HCT116 (cell line): ENCODE results near the gene GRIK5. TPM values are rescaled to one million over a fixed set of nuclear protein-coding genes. Genes with fewer than 3 reads are reported as not detected.

Source experiments
- ATAC-seq: fragments of 200-7000 bp; cut with Tn5 transposase; 2 replicates; pipeline ENCODE4 v1.9.1; 2020; ENCODE audit warnings: mild to moderate bottlenecking, moderate library complexity
- BruUV-seq: library from RNA; stranded (reverse); fragments of 400-500 nt; replicated peaks from 2 replicates; lab custom pipeline; 2021; lab: Mats Ljungman, UMichigan
- CTCF ChIA-PET: fragments of 300-600 bp; sonication (Branson Sonifier 250); formaldehyde crosslinking; loops from one replicate; lab custom pipeline; 2021; ENCODE audit warnings: antibody characterized with exemption; lab: Charles Lee
- POLR2A ChIA-PET: fragments of 300-600, 350-600 bp; sonication (Branson Sonifier 250); formaldehyde crosslinking; loops from one replicate; lab custom pipeline; 2021; ENCODE audit warnings: antibody characterized with exemption; lab: Charles Lee
- RAD21 ChIA-PET, 2 experiments: fragments of 300-600 bp; sonication (Branson Sonifier 250); formaldehyde crosslinking; loops; one replicate each; lab custom pipeline; 2023; ENCODE audit warnings: low total read pairs in 2 of 2; ENCODE audit not compliant: uncharacterized antibody in 2 of 2, unreplicated experiment in 2 of 2, low non-redundant PET in 1 of 2; lab: Charles Lee
- DNase-seq: peaks from one replicate; pipeline ENCODE4 v3.0.0-alpha.2; 2010; ENCODE audit warnings: low read depth, low spot score
- H2AFZ ChIP-seq: fragments of 200-600 bp; shearing (Covaris generic), sonication (generic); 2 replicates; pipeline ENCODE4 v1.6.1; 2017; ENCODE audit warnings: low read depth, mixed run types, mixed read lengths, antibody characterized with exemption, low read length; ENCODE audit not compliant: poor library complexity, severe bottlenecking
- H3K27ac ChIP-seq: 2 replicates; pipeline ENCODE4 v1.5.1; 2012; ENCODE audit warnings: low read depth, low read length
- H3K27me3 ChIP-seq: fragments of 200-600 bp; sonication (generic); 2 replicates; pipeline ENCODE4 v1.6.1; 2016; ENCODE audit warnings: mixed run types, low read length, mixed read lengths; ENCODE audit not compliant: insufficient read depth
- H3K36me3 ChIP-seq, 2 experiments: fragments of 200-500 bp in 1 of 2; fragments of 200-600 bp in 1 of 2; sonication (Bioruptor generic) in 1 of 2; sonication (generic) in 1 of 2; 2 replicates each; pipeline versions ENCODE4 v1.5.1 to v1.6.1; 2014 to 2016; ENCODE audit warnings: low read length in 2 of 2, inconsistent platforms in 1 of 2, mixed read lengths in 1 of 2, mixed run types in 1 of 2; ENCODE audit not compliant: insufficient read depth in 2 of 2, control insufficient read depth in 1 of 2
- H3K4me1 ChIP-seq, 2 experiments: fragments of 200-600 bp in 1 of 2; sonication (generic) in 1 of 2; 2 replicates each; pipeline versions ENCODE4 v1.5.1 to v1.6.1; 2012 to 2017; ENCODE audit warnings: low read length in 2 of 2, inconsistent platforms in 1 of 2, mild to moderate bottlenecking in 1 of 2, mixed read lengths in 1 of 2, mixed run types in 1 of 2, moderate library complexity in 1 of 2; ENCODE audit not compliant: insufficient read depth in 2 of 2, control insufficient read depth in 1 of 2
- H3K4me2 ChIP-seq: fragments of 200-600 bp; sonication (generic); 2 replicates; pipeline ENCODE4 v1.6.1; 2017; ENCODE audit warnings: mixed run types, low read length, mixed read lengths
- H3K4me3 ChIP-seq, 2 experiments: fragments of 200-600 bp in 1 of 2; sonication (generic) in 1 of 2; replicated peaks in 1 of 2; 2 replicates each; pipeline ENCODE4 v1.5.1; 2011 to 2016; ENCODE audit warnings: low read length in 2 of 2, control low read depth in 1 of 2, low read depth in 1 of 2, mild to moderate bottlenecking in 1 of 2, mixed read lengths in 1 of 2, mixed run types in 1 of 2
- H3K79me2 ChIP-seq: fragments of 200-600 bp; sonication (generic); 2 replicates; pipeline ENCODE4 v1.6.1; 2017; ENCODE audit warnings: mild to moderate bottlenecking, mixed run types, low read length, moderate library complexity, mixed read lengths; ENCODE audit not compliant: insufficient read depth
- H3K9ac ChIP-seq: fragments of 200-600 bp; sonication (generic); 2 replicates; pipeline ENCODE4 v1.6.1; 2016; ENCODE audit warnings: low read length, mixed read lengths
- H3K9me2 ChIP-seq: fragments of 200-600 bp; sonication (generic), shearing (Covaris generic); 2 replicates; pipeline ENCODE4 v1.6.1; 2017; ENCODE audit warnings: mixed run types, mild to moderate bottlenecking, moderate library complexity; ENCODE audit not compliant: insufficient read depth
- H3K9me3 ChIP-seq, 2 experiments: fragments of 200-500 bp in 1 of 2; fragments of 200-600 bp in 1 of 2; sonication (Bioruptor generic) in 1 of 2; sonication (generic) in 1 of 2; 2 replicates each; pipeline ENCODE4 v1.6.1; 2014 to 2017; ENCODE audit warnings: low read length in 2 of 2, mixed read lengths in 2 of 2, inconsistent platforms in 1 of 2, low read depth in 1 of 2, mild to moderate bottlenecking in 1 of 2, mixed run types in 1 of 2, moderate library complexity in 1 of 2; ENCODE audit not compliant: control insufficient read depth in 1 of 2, insufficient read depth in 1 of 2
- H4K20me1 ChIP-seq: fragments of 200-600 bp; sonication (generic), shearing (Covaris generic); 2 replicates; pipeline ENCODE4 v1.6.1; 2017; ENCODE audit warnings: mixed run types, mild to moderate bottlenecking, moderate library complexity; ENCODE audit not compliant: insufficient read depth
- CBX3 ChIP-seq: IDR thresholded peaks from 2 replicates; pipeline ENCODE4 v1.6.1; 2012; ENCODE audit warnings: low read depth
- CEBPB ChIP-seq: IDR thresholded peaks from 2 replicates; pipeline ENCODE4 v1.6.1; 2012; ENCODE audit warnings: low read depth
- ELF1 ChIP-seq: IDR thresholded peaks from 2 replicates; pipeline ENCODE4 v1.6.1; 2012; ENCODE audit warnings: low read depth, borderline replicate concordance
- EZH2 ChIP-seq: fragments of 200-600 bp; sonication (generic); IDR thresholded peaks from 2 replicates; pipeline ENCODE4 v1.6.1; 2017; ENCODE audit warnings: antibody characterized with exemption, mixed run types
- JUND ChIP-seq: IDR thresholded peaks from 2 replicates; pipeline ENCODE4 v1.6.1; 2012
- POLR2A ChIP-seq: IDR thresholded peaks from 2 replicates; pipeline ENCODE4 v1.7.0; 2011; ENCODE audit warnings: borderline replicate concordance; ENCODE audit not compliant: insufficient read depth, insufficient read length; ENCODE audit errors: extremely low read depth
- POLR2AphosphoS5 ChIP-seq: IDR thresholded peaks from 2 replicates; pipeline ENCODE4 v1.6.1; 2011; ENCODE audit warnings: mild to moderate bottlenecking, low read depth, low read length, moderate library complexity
- RAD21 ChIP-seq: IDR thresholded peaks from 2 replicates; pipeline ENCODE4 v1.6.1; 2012; ENCODE audit warnings: low read depth, mild to moderate bottlenecking
- SIN3A ChIP-seq: IDR thresholded peaks from 2 replicates; pipeline ENCODE4 v1.6.1; 2012; ENCODE audit warnings: low read depth
- SP1 ChIP-seq: IDR thresholded peaks from 2 replicates; pipeline ENCODE4 v1.6.1; 2012; ENCODE audit warnings: low read depth
- SRF ChIP-seq: IDR thresholded peaks from 2 replicates; pipeline ENCODE4 v1.6.1; 2012; ENCODE audit warnings: low read depth
- TCF7L2 ChIP-seq: IDR thresholded peaks from 2 replicates; pipeline ENCODE4 v1.7.0; 2011; ENCODE audit warnings: borderline replicate concordance, inconsistent platforms; ENCODE audit not compliant: insufficient read depth, insufficient read length; ENCODE audit errors: extremely low read depth
- YY1 ChIP-seq: IDR thresholded peaks from 2 replicates; pipeline ENCODE4 v1.6.1; 2011; ENCODE audit warnings: low read length, low read depth, moderate library complexity, mild to moderate bottlenecking; ENCODE audit not compliant: insufficient replicate concordance; ENCODE audit errors: extremely low read depth
- intact Hi-C: fragments of 100-400 bp; cut with micrococcal nuclease; formaldehyde crosslinking; loops from 2 replicates; pipeline ENCODE4 v1.10.0; 2022
- total RNA-seq: library from RNA; stranded (reverse); gene quantifications from one replicate; pipeline ENCODE4 v1.2.1, GENCODE V29; 2021; ENCODE audit not compliant: unreplicated experiment
- TF ChIP-seq, protein P1 (sequence below): IDR thresholded peaks from 2 replicates; pipeline ENCODE4 v1.6.1; 2011; ENCODE audit warnings: mild to moderate bottlenecking, low read length, moderate library complexity; ENCODE audit not compliant: insufficient replicate concordance; ENCODE audit errors: extremely low read depth
- TF ChIP-seq, protein P2 (sequence below): IDR thresholded peaks from 2 replicates; pipeline ENCODE4 v1.6.1; 2012
- TF ChIP-seq, protein P3 (sequence below): IDR thresholded peaks from 2 replicates; pipeline ENCODE4 v1.6.1; 2012
- TF ChIP-seq, protein P4 (sequence below): IDR thresholded peaks from 2 replicates; pipeline ENCODE4 v1.6.1; 2012; ENCODE audit warnings: low read depth

The GRIK5 gene
- total RNA-seq, 1 experiment from 2014 or later = 1.7 TPM

DNA sequence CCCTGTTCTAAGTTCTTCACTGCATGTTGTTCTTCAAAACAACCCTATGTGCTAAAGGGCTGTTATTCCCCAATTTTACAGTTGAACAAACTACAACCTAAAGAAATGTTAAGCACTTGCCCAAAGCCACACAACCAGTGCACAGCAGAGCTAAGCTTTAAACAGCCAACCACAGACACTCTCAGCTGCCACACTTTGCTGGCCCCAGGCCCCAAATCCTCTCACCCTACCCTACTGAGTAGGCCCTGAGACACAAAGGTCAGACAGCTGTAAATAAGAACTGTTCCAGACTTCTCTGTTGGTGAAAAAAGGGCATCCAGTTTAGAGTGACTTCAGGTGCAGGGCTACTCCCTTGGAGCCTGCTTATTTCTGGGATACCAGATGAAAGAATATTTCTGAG lies 30.0 kb downstream of the GRIK5 start:
- no peak for ATAC-seq
- Histone ChIP-seq H3K27me3 (no peaks in the 10 kb centered on the region), H3K4me2 (no peak overlapping the region), H3K36me3 (no peaks in the 10 kb centered on the region), H3K79me2 (no peaks in the 10 kb centered on the region), H3K4me3 (no peak overlapping the region), H2AFZ (no peak overlapping the region), H3K9ac (no peak overlapping the region), H3K4me1 (peaks cover 6% of the 10 kb centered on the region in 2 experiments; a peak in 3 of 4 replicates), H3K9me3 (no peaks in the 10 kb centered on the region), H3K9me2 (no peaks in the 10 kb centered on the region), H3K27ac (no peak overlapping the region), H4K20me1 (no peaks in the 10 kb centered on the region)
- TF ChIP-seq SIN3A (no peak), POLR2AphosphoS5 (no peak), ELF1 (no peak), POLR2A (no peak), RAD21 (no peak), YY1 (no peak), SP1 (no peak), SRF (no peak), TCF7L2 (no peak), CBX3 (no peak), CEBPB (no peak), EZH2 (no peak), JUND (no peak)
- TF ChIP-seq, protein P1, sequence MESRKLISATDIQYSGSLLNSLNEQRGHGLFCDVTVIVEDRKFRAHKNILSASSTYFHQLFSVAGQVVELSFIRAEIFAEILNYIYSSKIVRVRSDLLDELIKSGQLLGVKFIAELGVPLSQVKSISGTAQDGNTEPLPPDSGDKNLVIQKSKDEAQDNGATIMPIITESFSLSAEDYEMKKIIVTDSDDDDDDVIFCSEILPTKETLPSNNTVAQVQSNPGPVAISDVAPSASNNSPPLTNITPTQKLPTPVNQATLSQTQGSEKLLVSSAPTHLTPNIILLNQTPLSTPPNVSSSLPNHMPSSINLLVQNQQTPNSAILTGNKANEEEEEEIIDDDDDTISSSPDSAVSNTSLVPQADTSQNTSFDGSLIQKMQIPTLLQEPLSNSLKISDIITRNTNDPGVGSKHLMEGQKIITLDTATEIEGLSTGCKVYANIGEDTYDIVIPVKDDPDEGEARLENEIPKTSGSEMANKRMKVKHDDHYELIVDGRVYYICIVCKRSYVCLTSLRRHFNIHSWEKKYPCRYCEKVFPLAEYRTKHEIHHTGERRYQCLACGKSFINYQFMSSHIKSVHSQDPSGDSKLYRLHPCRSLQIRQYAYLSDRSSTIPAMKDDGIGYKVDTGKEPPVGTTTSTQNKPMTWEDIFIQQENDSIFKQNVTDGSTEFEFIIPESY = no peak
- TF ChIP-seq, protein P2, sequence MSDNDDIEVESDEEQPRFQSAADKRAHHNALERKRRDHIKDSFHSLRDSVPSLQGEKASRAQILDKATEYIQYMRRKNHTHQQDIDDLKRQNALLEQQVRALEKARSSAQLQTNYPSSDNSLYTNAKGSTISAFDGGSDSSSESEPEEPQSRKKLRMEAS = no peak
- TF ChIP-seq, protein P3, sequence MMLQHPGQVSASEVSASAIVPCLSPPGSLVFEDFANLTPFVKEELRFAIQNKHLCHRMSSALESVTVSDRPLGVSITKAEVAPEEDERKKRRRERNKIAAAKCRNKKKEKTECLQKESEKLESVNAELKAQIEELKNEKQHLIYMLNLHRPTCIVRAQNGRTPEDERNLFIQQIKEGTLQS = no peak
- TF ChIP-seq, protein P4, sequence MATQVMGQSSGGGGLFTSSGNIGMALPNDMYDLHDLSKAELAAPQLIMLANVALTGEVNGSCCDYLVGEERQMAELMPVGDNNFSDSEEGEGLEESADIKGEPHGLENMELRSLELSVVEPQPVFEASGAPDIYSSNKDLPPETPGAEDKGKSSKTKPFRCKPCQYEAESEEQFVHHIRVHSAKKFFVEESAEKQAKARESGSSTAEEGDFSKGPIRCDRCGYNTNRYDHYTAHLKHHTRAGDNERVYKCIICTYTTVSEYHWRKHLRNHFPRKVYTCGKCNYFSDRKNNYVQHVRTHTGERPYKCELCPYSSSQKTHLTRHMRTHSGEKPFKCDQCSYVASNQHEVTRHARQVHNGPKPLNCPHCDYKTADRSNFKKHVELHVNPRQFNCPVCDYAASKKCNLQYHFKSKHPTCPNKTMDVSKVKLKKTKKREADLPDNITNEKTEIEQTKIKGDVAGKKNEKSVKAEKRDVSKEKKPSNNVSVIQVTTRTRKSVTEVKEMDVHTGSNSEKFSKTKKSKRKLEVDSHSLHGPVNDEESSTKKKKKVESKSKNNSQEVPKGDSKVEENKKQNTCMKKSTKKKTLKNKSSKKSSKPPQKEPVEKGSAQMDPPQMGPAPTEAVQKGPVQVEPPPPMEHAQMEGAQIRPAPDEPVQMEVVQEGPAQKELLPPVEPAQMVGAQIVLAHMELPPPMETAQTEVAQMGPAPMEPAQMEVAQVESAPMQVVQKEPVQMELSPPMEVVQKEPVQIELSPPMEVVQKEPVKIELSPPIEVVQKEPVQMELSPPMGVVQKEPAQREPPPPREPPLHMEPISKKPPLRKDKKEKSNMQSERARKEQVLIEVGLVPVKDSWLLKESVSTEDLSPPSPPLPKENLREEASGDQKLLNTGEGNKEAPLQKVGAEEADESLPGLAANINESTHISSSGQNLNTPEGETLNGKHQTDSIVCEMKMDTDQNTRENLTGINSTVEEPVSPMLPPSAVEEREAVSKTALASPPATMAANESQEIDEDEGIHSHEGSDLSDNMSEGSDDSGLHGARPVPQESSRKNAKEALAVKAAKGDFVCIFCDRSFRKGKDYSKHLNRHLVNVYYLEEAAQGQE = no peak
- POLR2A ChIA-PET = no interaction called here
- CTCF ChIA-PET = interaction anchor here (2.1 kb wide), 1 partner anchor 12 kb away, joined by 8 read pairs; no protein-coding TSS in a partner anchor
- intact Hi-C loops = no loop called here
- DNase-seq = no peak
- no TSS peak for BruUV-seq
- RAD21 ChIA-PET = no interaction called here
